GM18519 (cell line): ENCODE measurements around the gene DHX34.
"Not testable (repeated sequence)": the region's sequence is repeated elsewhere in the genome, so short reads cannot be mapped to it uniquely, and the experiment has no call there.

ENCODE experiments used
- ATAC-seq: cut with Tn5 transposase; IDR thresholded peaks from one replicate; pipeline ENCODE4 v1.9.1; 2021; ENCODE audit warnings: mild to moderate bottlenecking, moderate library complexity; ENCODE audit not compliant: unreplicated experiment, low FRiP score

DHX34 gene, protein sequence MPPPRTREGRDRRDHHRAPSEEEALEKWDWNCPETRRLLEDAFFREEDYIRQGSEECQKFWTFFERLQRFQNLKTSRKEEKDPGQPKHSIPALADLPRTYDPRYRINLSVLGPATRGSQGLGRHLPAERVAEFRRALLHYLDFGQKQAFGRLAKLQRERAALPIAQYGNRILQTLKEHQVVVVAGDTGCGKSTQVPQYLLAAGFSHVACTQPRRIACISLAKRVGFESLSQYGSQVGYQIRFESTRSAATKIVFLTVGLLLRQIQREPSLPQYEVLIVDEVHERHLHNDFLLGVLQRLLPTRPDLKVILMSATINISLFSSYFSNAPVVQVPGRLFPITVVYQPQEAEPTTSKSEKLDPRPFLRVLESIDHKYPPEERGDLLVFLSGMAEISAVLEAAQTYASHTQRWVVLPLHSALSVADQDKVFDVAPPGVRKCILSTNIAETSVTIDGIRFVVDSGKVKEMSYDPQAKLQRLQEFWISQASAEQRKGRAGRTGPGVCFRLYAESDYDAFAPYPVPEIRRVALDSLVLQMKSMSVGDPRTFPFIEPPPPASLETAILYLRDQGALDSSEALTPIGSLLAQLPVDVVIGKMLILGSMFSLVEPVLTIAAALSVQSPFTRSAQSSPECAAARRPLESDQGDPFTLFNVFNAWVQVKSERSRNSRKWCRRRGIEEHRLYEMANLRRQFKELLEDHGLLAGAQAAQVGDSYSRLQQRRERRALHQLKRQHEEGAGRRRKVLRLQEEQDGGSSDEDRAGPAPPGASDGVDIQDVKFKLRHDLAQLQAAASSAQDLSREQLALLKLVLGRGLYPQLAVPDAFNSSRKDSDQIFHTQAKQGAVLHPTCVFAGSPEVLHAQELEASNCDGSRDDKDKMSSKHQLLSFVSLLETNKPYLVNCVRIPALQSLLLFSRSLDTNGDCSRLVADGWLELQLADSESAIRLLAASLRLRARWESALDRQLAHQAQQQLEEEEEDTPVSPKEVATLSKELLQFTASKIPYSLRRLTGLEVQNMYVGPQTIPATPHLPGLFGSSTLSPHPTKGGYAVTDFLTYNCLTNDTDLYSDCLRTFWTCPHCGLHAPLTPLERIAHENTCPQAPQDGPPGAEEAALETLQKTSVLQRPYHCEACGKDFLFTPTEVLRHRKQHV

GRCh38 chr19:47348819-47349795 lies at the start of gene DHX34:
Gene DHX34 (plus strand): TSS chr19:47349315. CDS start chr19:47353031, 3,716 bp downstream.
- peak; percentile 92 for ATAC-seq

GRCh38 chr19:47300867-47301266 lies 48.2 kb upstream of the DHX34 start:
- not testable (repeated sequence) for ATAC-seq

DNA sequence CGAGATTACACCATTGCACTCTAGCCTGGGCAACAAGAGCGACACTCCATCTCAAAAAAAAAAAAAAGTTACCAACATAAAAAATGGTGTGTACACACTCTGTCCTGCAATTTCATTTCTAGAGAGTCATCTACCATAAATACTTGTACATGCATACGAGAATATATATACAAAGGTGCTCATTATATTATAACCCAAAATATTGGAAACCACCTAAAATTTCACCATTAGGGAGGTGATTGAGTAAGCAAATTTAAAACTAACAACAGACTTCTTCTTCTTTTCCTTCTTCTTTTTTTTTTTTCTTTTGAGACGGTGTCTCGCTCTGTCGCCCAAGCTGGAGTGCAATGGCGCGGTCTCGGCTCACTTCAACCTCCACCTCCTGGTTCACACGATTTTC lies 46.9 kb upstream of the DHX34 start:
- ATAC-seq: no peak

GRCh38 chr19:47303966-47304365 lies 45.1 kb upstream of the DHX34 start:
- ATAC-seq: no peak

GRCh38 chr19:47305309-47305751 lies 43.8 kb upstream of the DHX34 start:
- no peak for ATAC-seq

- no peak for ATAC-seq
Observed at GRCh38 chr19:47306303-47306702, 42.8 kb upstream of the DHX34 start.

DNA sequence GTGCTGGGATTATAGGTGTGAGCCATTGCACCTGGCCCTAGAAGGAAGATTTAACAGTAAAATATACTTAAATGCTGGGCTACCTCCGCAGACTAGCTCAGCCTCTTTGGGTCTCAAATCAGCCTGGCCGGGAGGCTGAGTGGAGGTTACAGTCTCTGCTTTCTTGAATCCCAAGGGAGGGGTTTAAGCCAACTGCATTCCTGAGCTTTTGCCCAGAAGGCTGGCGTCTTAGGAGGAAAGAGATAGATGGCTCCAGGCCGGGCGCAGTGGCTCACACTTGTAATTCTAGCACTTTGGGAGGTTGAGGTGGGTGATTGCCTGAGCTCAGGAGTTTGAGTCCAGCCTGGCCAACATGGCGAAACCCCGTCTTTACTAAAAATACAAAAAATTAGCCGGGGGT lies 40.1 kb upstream of the DHX34 start:
- no peak for ATAC-seq

DNA sequence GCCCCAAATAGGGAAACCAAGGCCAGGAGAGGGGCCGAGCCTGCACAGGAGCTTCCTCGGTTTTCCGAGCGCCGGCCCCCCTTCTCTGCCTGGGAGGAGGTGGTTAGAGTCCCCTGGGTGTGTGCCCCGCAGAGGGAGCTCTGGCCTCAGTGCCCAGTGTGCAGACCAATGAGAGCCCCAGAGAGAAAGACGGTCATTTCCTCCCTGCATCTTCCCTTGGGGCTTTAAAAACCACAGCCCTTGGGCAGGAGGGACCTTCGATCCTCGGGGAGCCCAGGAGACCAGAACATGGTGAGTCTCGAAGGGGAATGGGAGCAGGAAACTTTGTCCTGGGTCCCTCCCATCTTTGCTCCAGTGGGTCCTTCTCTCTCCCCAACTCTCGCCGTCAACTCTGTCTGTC lies 39.5 kb upstream of the DHX34 start, which contains the start of gene C5AR1:
Gene C5AR1 (plus strand): TSS at position 254 of the 400 bp plus-strand sequence. CDS start 35 bp downstream, at position 289.
- no peak for ATAC-seq

DNA sequence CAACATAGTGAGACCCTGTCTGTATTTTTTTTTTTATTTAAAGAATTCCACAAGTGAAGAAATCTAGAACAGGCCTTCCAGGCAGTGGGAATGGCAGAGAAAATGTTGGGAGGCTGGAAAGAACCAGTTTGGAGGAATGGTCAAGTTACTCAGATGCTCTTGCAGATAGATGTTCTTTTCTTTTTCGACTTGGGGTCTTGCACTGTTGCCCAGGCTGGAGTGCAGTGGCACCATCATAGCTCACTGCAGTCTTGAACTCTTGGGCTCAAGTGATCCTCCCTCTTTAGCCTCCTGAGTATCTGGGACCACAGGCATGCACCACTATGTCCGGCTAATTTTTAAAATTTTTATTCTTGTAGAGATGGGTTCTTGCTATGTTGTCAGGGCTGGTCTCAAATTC lies 38.8 kb upstream of the DHX34 start:
- ATAC-seq: no peak

DNA sequence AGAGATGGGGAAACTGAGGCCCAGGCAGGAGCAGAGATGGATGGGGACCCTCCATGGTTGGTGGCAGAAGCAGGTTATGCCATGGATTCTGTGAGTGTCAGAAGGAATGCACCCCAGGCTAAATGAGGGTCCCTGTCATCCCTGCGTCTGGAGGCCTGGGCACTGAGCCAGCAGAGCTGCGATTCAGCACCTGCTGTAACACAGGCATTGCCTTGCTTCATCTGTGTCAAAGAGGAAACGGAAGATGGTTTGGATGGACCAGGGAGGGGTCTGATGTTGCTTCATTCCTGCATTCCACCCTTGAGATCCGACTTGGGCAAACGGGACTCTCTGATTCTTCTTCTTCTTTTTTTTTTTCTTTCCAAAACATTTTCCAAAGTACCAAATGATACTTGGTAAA lies 38.3 kb upstream of the DHX34 start:
- ATAC-seq: no peak

GRCh38 chr19:47312366-47313006 lies 36.6 kb upstream of the DHX34 start:
- ATAC-seq: no peak

GRCh38 chr19:47313754-47314295 lies 35.3 kb upstream of the DHX34 start:
- ATAC-seq: no peak

DNA sequence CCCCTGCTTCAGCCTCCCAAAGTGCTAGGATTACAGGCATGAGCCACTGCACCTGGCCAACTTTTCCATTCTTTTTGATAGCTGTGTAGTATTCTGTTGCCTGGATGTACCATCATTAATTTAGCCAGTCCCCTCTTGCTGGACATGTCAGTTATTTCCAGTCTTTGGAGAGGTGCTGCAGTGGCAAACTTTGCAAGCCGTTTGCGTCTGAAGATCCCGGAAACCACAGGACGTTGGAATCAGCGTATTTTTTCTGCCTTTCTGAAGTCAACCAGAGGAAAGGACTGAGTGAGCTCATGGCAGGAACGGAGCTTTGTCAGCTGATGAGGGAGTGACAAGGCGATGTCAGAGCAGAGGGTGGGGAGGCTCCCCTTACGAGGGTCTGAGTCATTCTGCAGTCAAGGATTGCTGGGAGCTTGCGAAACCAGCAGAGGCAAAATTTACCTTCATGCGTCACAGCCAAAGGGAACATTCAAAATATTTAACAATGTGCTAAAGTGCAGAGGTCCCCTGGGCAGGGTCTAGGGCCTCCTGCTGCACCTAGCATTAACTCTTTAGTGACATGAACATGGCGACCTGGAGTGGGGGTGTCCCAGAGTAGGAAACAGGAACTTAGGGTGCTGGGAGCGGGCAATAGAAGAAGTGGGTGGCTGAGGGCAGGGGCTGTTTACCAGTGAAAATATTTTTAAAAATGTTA lies 33.8 kb upstream of the DHX34 start:
- no peak for ATAC-seq

DNA sequence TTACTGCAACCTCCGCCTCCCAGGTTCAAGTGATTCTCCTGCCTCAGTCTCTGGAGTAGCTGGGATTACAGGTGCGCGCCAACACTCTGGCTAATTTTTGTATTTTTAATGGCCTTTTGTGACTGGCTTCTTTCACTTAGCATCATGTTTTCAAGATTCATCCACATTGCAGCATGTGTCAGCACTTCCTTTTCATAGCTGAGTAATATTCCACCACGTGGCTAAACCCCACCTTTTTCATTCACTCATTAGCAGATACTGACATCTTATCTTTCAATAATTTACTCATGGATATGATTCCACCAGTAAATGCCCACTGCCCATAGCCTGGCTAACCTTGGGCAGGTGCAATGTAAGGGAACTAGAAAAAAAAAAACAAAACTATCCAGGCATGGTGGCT lies 32.6 kb upstream of the DHX34 start:
- ATAC-seq: no peak

DNA sequence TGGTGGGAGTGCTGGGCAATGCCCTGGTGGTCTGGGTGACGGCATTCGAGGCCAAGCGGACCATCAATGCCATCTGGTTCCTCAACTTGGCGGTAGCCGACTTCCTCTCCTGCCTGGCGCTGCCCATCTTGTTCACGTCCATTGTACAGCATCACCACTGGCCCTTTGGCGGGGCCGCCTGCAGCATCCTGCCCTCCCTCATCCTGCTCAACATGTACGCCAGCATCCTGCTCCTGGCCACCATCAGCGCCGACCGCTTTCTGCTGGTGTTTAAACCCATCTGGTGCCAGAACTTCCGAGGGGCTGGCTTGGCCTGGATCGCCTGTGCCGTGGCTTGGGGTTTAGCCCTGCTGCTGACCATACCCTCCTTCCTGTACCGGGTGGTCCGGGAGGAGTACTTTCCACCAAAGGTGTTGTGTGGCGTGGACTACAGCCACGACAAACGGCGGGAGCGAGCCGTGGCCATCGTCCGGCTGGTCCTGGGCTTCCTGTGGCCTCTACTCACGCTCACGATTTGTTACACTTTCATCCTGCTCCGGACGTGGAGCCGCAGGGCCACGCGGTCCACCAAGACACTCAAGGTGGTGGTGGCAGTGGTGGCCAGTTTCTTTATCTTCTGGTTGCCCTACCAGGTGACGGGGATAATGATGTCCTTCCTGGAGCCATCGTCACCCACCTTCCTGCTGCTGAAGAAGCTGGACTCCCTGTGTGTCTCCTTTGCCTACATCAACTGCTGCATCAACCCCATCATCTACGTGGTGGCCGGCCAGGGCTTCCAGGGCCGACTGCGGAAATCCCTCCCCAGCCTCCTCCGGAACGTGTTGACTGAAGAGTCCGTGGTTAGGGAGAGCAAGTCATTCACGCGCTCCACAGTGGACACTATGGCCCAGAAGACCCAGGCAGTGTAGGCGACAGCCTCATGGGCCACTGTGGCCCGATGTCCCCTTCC lies 28.9 kb upstream of the DHX34 start:
- ATAC-seq: no peak

DNA sequence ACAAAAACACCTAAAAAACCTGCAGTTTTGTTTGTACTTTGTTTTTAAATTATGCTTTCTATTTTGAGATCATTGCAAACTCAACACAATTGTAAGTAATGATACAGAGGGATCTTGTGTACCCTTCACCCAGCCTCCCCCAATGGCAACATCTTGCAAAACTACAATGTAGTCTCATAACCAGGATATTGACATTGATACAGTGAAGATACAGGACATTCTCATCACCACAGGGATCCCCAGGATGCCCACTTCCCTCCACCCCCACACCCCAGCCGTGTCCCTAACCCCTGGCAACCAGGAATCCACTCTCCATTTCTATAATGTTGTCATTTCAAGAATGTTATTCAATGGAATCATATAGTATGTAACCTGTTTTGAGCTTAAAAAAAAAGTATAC lies 27.5 kb upstream of the DHX34 start:
- ATAC-seq: no peak

GRCh38 chr19:47322058-47322457 lies 27.1 kb upstream of the DHX34 start:
- no peak for ATAC-seq
